Adrenal gland (tissue), 5 donors: ENCODE measurements around the gene VHLL.

Source experiments
- CTCF ChIP-seq, 6 experiments: fragments of 450-650 bp in 4 of 6; fragments of 200-600 bp in 2 of 6; sonication (generic) in 1 of 6; IDR thresholded peaks; 1 replicate in 5 of 6; 2 replicates in 1 of 6; pipeline versions ENCODE4 v1.5.1 to v1.8.0; 2016 to 2021; ENCODE audit warnings: antibody characterized with exemption in 6 of 6, mild to moderate bottlenecking in 2 of 6, moderate library complexity in 1 of 6
- POLR2A ChIP-seq, 2 donors: fragments of 450-650 bp; IDR thresholded peaks; one replicate each; pipeline ENCODE4 v1.6.1; 2017; ENCODE audit warnings: antibody characterized with exemption in 2 of 2, mild to moderate bottlenecking in 2 of 2, moderate library complexity in 1 of 2
- donor health status: DM: no; HTN: no; CAD: no.

GRCh38 chr1:156342166-156342955, 43.3 kb upstream of the VHLL start:
- TF ChIP-seq CTCF (IDR thresholded peaks at IDR 0.05) (no peak), POLR2A (IDR thresholded peaks at IDR 0.05) (no peak)
